ENCODE data around the gene COMMD2.

Gene COMMD2

DNA sequence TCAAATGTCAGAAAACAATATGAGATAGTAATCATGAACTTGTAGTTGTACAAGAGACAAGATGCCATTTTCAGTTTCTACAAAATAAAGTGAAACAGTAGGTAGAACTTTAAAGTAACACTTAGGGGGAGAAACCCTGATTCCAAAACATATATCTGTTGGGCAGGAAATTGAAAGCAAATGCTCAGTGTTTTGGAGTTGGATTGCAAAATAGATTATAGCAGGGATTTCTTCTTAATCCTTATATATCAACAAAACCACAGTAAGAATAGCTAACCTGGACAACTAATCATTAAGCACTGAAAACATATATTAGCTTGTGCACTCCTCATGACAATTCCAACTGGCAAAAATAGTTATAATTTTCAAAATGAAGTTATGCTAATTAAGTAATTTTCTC lies 46.9 kb downstream of the COMMD2 start:
- DNase-seq = no peak

- DNase-seq = no peak
Measured at GRCh38 chr3:149703466-149703865, 48.8 kb downstream of the COMMD2 start.

- DNase-seq = no peak
Measured at GRCh38 chr3:149702691-149703441, 49.4 kb downstream of the COMMD2 start.

- DNase-seq = no peak
Measured at GRCh38 chr3:149701977-149702350, 50.3 kb downstream of the COMMD2 start.

GRCh38 chr3:149701206-149701976 lies 50.9 kb downstream of the COMMD2 start:
- DNase-seq = no peak

Data from right kidney (tissue), 1 donor.